HG02884 (cell line): Measurements from ENCODE around the gene MAPK13.
"Not testable (repeated sequence)": the region's sequence is repeated elsewhere in the genome, so short reads cannot be mapped to it uniquely, and the experiment has no call there.

ENCODE experiments used
- ATAC-seq: cut with Tn5 transposase; IDR thresholded peaks from one replicate; pipeline ENCODE4 v1.9.1; 2021; ENCODE audit warnings: mild to moderate bottlenecking, moderate library complexity; ENCODE audit not compliant: unreplicated experiment

The MAPK13 gene

GRCh38 chr6:36129941-36130666 lies at the start of gene MAPK13:
MAPK13 (plus strand) TSS chr6:36130513; CDS start chr6:36130583, 70 bp downstream.
- no peak for ATAC-seq

GRCh38 chr6:36082318-36082717 lies 48.0 kb upstream of the MAPK13 start:
- ATAC-seq, result no peak

GRCh38 chr6:36083446-36083845 lies 46.9 kb upstream of the MAPK13 start:
- no peak for ATAC-seq

- not testable (repeated sequence) for ATAC-seq
Measured at GRCh38 chr6:36088204-36088603, 42.1 kb upstream of the MAPK13 start.

- no peak for ATAC-seq
Measured at GRCh38 chr6:36089048-36089447, 41.3 kb upstream of the MAPK13 start.

GRCh38 chr6:36094238-36094637 lies 36.1 kb upstream of the MAPK13 start:
- ATAC-seq, result no peak

- ATAC-seq, result no peak
Measured at GRCh38 chr6:36094753-36095496, 35.4 kb upstream of the MAPK13 start.

GRCh38 chr6:36095497-36096391 lies 34.6 kb upstream of the MAPK13 start:
- ATAC-seq, result no peak

- ATAC-seq, result no peak
Measured at GRCh38 chr6:36098253-36098919, 31.9 kb upstream of the MAPK13 start.

GRCh38 chr6:36098920-36099647 lies 31.2 kb upstream of the MAPK13 start:
- ATAC-seq, result no peak

GRCh38 chr6:36099869-36100483 lies 30.3 kb upstream of the MAPK13 start:
- no peak for ATAC-seq

- no peak for ATAC-seq
Measured at GRCh38 chr6:36101691-36102090, 28.6 kb upstream of the MAPK13 start.

- no peak for ATAC-seq
Measured at GRCh38 chr6:36102853-36103252, 27.5 kb upstream of the MAPK13 start.

- ATAC-seq, result no peak
Measured at GRCh38 chr6:36104836-36105235, 25.5 kb upstream of the MAPK13 start.

- no peak for ATAC-seq
Measured at GRCh38 chr6:36109092-36109491, 21.2 kb upstream of the MAPK13 start.

- no peak for ATAC-seq
Measured at GRCh38 chr6:36110050-36110449, 20.3 kb upstream of the MAPK13 start.

- no peak for ATAC-seq
Measured at GRCh38 chr6:36110863-36111262, 19.4 kb upstream of the MAPK13 start.

- ATAC-seq, result no peak
Measured at GRCh38 chr6:36111526-36111925, 18.8 kb upstream of the MAPK13 start.

- no peak for ATAC-seq
Measured at GRCh38 chr6:36113049-36113448, 17.3 kb upstream of the MAPK13 start.

- ATAC-seq, result no peak
Measured at GRCh38 chr6:36113703-36114102, 16.6 kb upstream of the MAPK13 start.
